Measurements from ENCODE around the gene TRIM5. TPM values are rescaled to one million over a fixed set of nuclear protein-coding genes. Genes with fewer than 3 reads are reported as not detected.

Gene TRIM5
- total RNA-seq, 2 donors from 2014 or later: 7.9 to 10.0 TPM

- H3K27me3 ChIP-seq: no peaks in the 10 kb centered on the region
- peak overlapping the region; percentile 27 to 46 for H3K4me3 ChIP-seq
- peak overlapping the region; percentile 86 to 87 for H3K27ac ChIP-seq
- DNase-seq (ENCODE audit: low spot score): no peak
- H3K36me3 ChIP-seq: no peaks in the 10 kb centered on the region
- H3K9me3 ChIP-seq: no peaks in the 10 kb centered on the region
- H3K4me1 ChIP-seq: peaks cover 0 to 12% of the 10 kb centered on the region in 2 donors
- TF ChIP-seq CTCF (IDR thresholded peaks at IDR 0.05): no peak
These were observed 5.9 kb upstream of the TRIM5 start for GRCh38 chr11:5690736-5691135.

GRCh38 chr11:5690216-5690615 lies 5.3 kb upstream of the TRIM5 start:
- H3K27ac ChIP-seq: peak overlapping the region; percentile 86 to 87
- no peak for TF ChIP-seq CTCF (IDR thresholded peaks at IDR 0.05)
- H3K9me3 ChIP-seq: no peaks in the 10 kb centered on the region
- H3K4me1 ChIP-seq: peaks cover 0 to 16% of the 10 kb centered on the region in 2 donors
- H3K36me3 ChIP-seq: no peaks in the 10 kb centered on the region
- DNase-seq (ENCODE audit: low spot score): no peak
- no peaks in the 10 kb centered on the region for H3K27me3 ChIP-seq
- peak overlapping the region; percentile 27 to 46 for H3K4me3 ChIP-seq

- peak within 1 kb of the TSS; percentile 27 to 46 for H3K4me3 ChIP-seq
- H3K36me3 ChIP-seq: no peaks in the 10 kb centered on the region
These were observed 4.7 kb upstream of the TRIM5 start, which contains the start of gene TRIM22 for GRCh38 chr11:5689551-5689983. TRIM22 (plus strand) TSS chr11:5689790; CDS start chr11:5696233, 6,443 bp downstream.

GRCh38 chr11:5688482-5688881 lies 3.6 kb upstream of the TRIM5 start:
- Histone ChIP-seq H3K9me3 (no peaks in the 10 kb centered on the region), H3K4me1 (peaks cover 0 to 26% of the 10 kb centered on the region in 2 donors), H3K27ac (peak overlapping the region; percentile 86 to 87), H3K27me3 (no peaks in the 10 kb centered on the region), H3K4me3 (no peak overlapping the region), H3K36me3 (no peaks in the 10 kb centered on the region)
- DNase-seq (ENCODE audit: low spot score): no peak
- TF ChIP-seq CTCF (IDR thresholded peaks at IDR 0.05): no peak

More at GRCh38 chr11:5689551-5689983, 4.7 kb upstream of the TRIM5 start, which contains the start of gene TRIM22:
- no peaks in the 10 kb centered on the region for H3K9me3 ChIP-seq
- TF ChIP-seq CTCF (IDR thresholded peaks at IDR 0.05): no peak
- H3K4me1 ChIP-seq: peaks cover 0 to 17% of the 10 kb centered on the region in 2 donors
- no peaks in the 10 kb centered on the region for H3K27me3 ChIP-seq
- H3K27ac ChIP-seq: peak within 1 kb of the TSS; percentile 86 to 87
- no peak for DNase-seq (ENCODE audit: low spot score)

- no peak for TF ChIP-seq CTCF (IDR thresholded peaks at IDR 0.05)
- no peak overlapping the region for H3K27ac ChIP-seq
- no peaks in the 10 kb centered on the region for H3K36me3 ChIP-seq
- no peaks in the 10 kb centered on the region for H3K27me3 ChIP-seq
- no peak overlapping the region for H3K4me3 ChIP-seq
- no peaks in the 10 kb centered on the region for H3K9me3 ChIP-seq
- no peak for DNase-seq (ENCODE audit: low spot score)
- peaks cover 0 to 26% of the 10 kb centered on the region in 2 donors for H3K4me1 ChIP-seq
These were observed 1.6 kb upstream of the TRIM5 start for GRCh38 chr11:5686426-5686825.

Data from right atrium auricular region (tissue), 2 donors.